GM21526 (cell line): ENCODE measurements around the gene TBL1XR1.

ENCODE experiments used
- ATAC-seq: cut with Tn5 transposase; IDR thresholded peaks from one replicate; pipeline ENCODE4 v1.9.1; 2021; ENCODE audit warnings: moderate library complexity; ENCODE audit not compliant: unreplicated experiment, low FRiP score

TBL1XR1 gene

DNA sequence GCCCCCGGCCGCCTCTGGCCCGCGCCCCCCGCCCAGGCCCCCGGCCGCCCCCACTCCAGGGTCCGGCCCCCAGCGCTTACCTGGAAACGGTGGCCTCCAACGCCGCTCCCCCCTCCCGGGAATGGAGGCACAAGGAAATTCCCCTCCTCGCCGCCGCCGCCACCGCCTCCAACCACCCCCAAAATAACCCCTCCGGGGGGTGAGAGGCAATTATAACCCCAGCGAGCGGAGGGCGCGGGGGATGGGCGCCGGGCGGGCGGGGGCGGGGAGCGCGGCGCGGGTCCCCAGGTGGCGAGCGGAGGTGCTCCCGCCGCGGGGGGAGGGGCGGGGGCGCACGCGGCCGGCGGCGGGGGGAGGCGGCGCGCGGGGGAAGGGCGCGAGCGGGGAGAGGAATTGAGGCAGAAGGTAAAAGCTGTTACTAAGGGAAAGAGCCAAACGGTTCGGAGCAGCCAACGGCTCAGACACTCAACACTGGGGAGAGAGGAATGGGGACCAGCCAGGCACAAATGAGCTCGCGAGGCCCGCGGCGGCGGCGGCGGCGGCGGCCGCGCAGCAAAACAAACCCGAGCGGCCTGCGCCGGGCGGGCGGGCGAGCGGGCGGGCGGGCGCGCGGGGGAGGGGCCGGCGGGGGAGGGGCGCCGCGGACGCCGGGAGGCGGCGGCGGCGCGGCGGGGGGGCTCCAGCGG lies at the start of gene TBL1XR1:
Gene TBL1XR1 (minus strand): TSS at position 442 of the 686 bp plus-strand sequence. CDS start 132,505 bp downstream, outside the sequence.
- ATAC-seq: peak; percentile 46

DNA sequence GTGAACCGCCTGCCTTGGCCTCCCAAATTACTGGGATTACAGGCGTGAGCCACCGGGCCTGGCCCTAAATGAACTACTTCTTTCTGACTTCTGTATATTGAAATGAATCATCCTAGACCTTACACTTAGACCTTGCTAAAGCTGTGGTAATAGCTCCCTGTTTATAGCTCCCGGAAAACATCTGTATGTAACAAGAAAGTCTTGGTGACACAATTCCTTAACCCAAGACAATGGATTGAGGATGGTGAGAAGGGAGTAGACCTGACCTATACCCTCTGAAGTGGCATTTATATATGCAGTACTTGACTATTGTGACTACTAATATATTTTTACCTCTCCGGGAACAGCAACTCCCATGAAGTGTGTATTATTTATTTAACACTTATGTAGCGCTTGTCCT lies 48.0 kb upstream of the TBL1XR1 start:
- no peak for ATAC-seq

DNA sequence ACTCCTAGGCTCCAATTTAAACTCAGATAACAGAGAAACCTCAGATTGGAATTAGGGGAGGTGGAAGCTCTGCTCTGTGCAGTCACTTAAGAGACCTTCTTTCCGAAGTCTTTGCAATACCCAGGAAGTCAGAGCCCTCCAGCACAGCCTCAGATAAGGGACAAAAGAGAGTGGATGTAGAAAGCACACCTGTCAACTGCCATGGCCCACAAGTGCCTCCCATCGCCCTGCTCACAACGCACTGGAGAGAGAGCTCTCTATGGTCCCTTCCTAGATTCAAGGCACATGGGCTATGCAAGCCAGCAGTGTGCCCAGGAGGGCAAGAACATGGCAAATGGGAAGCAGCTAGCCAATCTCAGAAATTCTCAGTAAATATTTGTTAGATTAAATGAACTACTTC lies 47.3 kb upstream of the TBL1XR1 start:
- ATAC-seq: no peak

DNA sequence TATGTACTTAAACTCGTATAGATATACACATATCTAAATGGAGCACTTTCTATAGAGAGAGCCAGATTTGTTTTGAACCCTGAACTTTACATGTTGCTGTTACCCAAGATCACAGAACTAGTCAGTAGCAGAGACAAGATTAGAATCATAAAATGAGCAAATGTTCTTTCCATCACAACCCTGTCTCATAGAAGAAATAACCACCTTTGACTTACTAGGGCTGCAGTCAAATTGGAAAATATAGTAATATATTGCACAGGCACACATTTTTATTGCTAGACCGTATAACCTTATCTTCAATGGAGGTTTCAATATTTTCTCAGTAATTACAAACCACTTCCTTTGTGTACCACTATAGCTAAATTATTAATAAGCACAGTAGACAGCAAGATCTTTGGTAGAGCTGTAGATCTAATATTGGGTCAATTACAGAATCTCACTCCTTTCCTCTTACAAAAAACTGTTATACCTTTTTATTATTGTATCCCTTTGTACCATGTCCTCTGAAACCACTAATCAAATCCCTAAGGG lies 41.5 kb upstream of the TBL1XR1 start:
- ATAC-seq: no peak

DNA sequence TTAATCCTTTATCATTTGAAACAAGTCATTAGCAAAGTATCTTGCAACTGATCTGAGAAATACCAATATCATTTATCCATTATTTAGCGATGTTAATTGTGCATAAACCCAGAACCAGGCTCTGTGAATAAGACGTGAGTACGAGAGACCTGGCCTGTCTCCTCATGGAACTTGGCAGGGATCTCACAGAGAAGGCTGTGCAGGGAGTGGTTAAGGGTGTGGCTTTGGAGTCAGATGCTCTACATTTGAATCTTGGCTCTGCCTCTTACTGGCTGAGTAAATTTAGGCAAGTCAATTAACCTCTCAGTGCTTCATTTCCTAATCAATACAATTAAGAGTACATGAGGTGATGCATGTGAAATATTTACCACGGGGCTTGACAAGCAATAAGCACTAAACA lies 39.9 kb upstream of the TBL1XR1 start:
- no peak for ATAC-seq

DNA sequence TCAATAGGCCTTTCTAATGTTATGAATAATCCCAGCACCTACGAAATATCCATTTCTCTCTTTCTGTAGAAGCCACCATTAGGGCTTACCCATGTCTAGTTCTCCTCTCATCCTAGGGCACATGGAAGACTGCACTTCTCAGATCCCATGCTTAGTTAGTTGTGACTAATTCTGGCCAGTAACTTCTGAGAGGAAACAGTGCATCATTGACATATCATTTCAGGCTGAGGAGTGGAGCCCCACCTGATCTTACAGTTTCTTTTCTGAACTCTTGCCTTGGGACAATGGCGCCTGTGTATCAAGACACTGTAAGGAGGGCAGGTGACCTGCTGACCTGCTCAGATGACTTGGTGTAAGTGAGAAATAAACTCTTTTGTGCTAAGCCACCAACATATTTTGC lies 39.4 kb upstream of the TBL1XR1 start:
- no peak for ATAC-seq

DNA sequence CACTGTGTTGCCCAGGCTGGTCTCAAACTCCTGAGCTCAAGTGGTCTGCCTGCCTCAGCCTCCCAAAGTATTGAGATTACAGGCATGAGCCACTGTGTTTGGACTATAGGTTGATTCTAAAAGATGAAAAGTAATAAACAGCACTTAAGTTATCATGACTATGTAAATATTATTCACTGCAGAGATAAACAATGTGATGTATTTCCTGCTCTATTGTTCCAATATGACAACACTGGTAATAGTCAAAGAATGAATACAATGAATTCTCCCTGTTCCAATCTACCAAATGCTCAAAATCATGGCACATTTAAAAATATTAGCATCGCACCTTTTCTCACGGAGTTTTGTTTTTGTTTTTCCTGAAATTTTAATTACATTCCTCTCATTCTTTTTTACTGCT lies 36.8 kb upstream of the TBL1XR1 start:
- ATAC-seq: no peak

DNA sequence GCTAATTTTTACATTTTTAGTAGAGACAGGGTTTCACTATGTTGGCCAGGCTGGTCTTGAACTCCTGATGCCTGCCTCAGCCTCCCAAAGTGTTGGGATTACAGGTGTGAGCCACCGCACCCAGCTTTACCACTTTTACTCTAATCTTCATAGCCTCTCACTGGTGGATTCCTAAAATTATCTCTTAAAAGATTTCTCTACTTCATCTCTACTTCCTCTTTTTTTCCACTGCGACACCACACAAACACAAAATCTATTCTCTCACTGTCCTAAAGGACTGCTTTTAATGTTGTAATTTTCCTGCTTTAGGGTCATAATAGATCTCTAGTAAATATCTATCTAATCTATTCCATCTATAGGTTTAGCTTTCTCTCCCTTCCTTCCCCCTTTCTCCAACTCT lies 34.0 kb upstream of the TBL1XR1 start:
- ATAC-seq: no peak

DNA sequence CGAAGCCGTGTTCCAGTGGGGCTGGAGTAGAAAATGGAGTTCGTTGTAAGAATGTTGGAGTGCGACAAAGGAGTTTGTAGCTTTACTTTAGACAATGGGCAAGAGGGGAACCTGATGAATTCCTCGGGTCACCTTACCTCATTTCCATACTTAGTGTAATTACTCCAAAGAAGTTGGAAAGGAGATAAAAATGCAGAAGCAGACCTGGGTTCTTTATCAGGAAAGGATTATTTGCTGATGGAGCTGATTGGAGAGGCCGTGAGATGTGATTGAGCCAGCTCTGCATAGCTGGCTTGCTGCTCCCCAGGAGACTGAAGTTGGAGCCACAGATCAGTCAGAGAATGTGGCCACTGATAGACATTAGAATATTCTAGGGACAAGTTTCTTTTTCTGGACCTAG lies 33.4 kb upstream of the TBL1XR1 start:
- no peak for ATAC-seq

DNA sequence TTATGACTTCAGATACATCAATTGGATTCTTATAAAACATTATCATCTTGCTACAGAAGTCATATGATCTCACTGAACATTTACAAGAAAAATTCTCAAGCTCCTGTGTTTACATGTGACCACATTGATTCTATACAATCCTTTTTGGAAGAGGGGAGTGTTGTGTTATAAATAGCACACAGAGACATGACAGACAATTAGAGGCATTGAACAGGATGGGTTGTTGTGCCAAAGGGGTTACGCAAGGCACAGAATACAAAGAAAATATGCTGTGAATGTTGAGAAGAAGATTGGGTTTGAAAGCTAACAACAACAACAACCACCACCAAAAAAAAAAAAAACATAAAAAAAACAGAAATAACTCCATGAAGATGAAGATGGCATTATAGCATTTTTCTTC lies 32.5 kb upstream of the TBL1XR1 start:
- no peak for ATAC-seq

DNA sequence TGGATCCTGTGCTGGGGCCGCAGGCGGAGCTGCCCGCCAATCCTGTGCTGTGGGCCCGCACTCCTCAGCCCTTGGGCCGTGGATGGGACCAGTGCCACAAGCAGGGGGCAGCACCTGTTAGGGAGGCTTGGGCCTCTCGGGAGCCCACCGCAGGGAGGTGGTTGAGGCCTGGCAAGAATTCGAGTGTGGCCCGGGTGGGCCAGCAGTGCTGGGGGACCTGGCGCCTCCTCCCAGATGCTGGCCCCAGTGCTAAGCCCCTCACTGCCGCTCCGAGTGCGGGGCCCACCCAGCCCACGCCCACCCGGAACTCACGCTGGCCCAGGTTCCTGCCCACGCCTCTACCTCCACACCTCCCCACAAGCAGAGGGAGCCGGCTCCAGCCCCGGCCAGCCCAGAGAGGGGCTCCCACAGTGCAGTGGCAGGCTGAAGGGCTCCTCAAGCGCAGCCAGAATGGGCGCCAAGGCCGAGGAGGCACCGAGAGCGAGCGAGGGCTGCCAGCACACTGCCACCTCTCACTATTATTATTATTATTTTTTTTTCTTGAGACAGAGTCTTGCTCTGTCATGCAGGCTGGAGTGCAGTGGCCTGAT lies 31.4 kb upstream of the TBL1XR1 start:
- no peak for ATAC-seq

DNA sequence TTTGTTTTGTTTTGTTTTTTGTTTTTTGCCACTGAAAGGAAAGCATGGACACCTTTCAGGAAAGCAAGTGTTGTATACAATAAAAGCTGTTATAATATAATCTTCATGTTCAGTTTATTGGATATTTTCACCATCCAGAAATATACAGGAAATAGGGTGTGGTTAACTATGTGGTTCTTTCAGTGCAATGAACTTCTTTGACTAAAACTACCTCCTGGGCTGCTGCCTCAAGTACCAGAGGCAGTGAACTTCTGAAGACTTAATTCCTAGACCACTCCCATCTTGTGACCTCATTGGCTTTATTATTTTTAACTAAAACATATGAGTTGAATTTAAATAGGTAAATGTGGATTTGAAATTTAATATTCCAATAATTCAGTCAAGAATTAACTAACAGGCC lies 27.1 kb upstream of the TBL1XR1 start:
- no peak for ATAC-seq

DNA sequence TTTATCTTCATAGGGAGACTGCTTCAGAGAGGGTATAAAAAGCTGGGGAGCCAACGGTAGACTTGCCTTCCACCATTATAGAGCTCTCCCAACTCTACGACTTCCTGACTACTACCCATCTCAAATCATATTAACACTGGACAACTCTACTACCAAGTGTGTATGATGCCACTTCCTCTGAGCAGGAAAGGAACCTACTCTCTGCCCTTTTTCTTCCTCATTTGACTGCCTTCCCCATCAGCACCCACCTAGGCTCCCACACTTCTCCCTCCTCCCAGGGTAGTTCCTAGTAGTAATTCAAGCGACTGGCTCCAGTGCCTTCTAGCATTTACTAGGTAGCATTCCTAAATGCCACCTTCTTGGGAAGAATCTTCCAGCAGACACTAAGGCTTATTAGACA lies 24.5 kb upstream of the TBL1XR1 start:
- no peak for ATAC-seq

DNA sequence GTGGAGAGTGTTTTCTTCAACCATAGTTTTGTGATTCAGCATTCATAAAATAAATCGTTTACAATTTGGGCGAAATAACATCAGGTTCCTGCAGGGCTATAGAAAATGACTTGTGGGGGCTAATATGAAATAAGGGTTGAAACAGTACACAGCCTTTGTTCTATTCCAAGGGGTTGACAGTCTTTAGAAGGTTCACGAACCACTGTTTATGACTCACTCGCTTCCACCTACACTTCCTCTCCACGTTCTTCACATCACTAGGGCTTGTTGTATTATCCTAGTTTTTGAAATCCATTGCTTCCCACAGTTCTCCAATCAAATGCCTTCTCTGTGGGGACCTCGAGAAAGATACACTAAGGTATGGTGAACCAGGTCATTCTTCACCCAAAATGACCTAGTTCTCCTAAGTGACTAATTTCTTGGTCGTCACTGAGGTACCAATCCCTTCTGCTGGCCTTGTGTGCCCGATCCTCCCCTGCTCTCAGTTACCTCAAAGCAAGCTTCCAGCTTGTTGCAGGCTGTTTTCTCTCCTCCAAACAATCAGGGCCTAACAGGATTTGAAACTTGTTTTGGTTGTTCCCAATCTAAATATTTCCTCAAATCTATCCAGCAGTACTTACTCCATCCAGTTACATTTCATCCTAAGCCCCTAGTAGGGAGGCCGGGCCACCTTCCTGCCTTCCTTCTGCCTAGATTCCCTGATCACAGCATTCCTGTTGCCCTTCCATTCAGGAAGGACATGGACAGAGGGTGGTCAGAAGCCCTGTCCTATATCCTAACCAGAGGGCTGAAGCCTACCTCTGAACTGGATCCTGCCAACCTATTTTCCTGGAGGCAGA lies 23.1 kb upstream of the TBL1XR1 start:
- no peak for ATAC-seq

DNA sequence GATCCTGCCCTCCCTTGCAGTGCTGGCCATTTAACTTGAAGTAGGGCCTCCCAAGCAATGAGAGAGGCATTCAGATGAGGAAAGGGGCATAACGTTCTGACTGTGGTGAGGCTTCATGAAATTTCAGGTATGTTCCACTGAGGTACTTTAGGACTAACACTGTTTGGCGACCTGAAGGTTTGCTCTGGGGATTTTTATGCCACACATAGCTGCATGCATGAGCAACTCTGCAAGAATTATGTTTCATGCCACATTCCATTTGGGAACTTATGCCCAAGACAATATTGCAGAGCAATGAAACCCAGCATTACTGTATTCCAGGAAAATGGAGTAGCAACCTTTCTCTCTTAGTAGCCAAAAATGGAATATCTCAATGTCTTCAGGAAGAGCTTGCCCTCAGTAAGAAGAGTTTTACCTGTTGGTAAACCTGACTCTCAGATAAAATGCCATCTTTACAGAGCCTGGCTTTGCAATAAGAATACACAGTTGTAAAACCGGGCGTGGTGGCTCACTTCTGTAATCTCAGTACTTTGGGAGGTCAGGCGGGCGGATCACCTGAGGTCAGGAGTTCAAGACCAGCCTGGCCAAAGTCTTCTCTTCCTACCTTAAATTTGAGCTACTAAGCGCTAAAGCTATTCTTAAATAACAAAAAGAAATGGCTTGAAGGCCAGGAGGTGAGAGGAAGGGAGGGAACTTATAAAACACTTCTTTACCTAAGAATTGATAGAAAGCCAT lies 16.7 kb upstream of the TBL1XR1 start:
- ATAC-seq: no peak

DNA sequence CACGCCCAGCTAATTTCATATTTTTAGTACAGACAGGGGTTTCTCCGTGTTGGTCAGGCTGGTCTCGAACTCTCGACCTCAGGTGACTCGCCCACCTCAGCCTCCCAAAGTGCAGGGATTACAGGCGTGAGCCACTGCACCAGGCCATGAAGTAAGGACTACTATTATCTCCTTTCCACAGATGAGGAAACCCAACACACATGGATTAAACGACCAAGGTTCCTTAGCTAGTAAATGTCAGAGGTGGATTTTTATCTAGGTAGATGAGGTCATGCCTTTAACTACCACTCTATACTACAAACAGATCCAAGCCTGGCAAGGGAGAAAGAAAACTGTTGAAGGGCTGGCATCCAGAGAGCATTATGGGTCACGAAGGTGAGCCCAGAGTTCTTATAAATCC lies 15.5 kb upstream of the TBL1XR1 start:
- ATAC-seq: no peak

DNA sequence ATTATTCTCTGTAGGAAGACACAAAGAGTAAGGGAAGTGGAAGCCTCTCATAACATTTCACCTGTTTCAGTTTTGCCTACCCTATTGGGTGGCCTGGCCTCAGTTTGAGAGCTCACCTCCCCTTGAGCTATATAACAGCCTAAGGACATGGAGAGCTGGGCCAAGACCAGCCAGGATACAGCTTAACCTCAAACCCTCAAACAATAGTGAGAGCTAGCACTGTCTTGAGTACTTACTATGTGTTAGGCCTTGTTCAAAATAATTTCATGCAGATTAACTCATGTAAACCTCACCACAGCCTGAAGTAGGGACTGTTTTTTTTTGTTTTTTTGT lies 15.0 kb upstream of the TBL1XR1 start:
- ATAC-seq: peak; percentile 44

DNA sequence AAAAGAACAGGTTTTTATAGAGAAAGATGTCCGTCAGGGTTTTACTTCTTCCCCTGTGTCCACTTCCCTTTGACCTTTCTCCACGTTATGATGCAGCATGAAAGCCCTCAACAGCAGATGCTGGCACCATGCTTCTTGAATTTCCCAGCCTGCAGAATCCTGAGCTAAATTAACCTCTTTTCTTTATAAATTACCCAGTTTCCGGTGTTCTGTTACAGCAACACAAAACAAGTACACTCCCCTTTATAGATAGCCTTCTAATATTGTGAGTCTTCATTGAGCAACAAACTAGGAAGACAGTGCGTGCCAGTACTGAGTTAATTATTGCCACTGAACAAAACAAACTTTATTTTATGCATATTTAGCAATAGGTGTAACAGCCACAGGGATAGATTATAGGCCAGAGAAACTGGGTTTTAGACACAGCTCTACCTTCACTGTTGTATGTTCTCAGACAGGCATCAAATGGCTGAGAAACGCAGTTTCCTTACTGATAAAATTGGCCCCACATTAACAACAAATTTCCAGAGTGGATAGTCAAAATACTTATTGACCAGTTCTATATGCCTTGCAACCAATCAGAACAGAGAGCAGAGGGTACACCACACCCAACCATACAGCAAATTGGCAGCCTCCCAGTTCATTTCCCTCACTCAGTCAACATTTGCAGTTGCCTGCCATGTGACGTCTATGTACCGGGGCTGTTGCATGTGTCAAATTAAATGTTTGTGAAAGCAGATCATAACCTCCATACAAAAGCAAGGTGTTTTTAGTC lies 14.4 kb upstream of the TBL1XR1 start:
- ATAC-seq: peak; percentile 25

DNA sequence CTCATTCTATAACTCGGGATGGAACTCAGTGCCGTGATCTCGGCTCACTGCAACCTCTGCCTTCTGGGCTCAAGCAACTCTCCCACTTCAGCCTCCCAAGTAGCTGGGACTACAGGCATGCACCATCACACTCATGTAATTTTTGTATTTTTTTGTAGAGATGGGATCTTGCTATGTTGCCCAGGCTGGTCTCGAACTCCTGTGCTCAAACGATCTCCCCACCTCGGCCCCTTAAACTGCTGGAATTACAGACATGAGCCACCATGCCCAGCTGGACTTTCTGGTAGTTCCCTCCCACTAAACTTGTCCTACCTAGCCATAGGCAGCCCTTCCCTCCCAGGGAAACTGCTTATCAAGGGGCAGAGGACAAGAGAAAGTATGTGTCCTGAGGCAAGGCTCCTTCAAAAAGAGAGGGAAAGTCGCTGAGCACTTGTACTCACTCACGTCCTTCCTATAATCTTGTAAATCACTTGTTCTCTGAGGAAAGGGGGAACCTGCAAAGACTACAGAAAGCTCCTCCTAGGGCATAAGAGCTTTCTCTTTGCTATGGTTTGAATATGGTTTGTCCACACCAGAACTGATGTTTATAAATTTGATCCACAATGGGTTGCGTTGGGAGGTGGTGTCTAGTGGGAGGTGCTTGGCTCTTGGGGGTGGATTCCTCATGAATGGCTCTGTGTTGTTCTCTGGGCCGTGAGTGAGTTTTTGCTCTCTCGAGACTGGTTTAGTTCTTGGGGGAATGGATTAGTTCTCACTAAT lies 13.6 kb upstream of the TBL1XR1 start:
- no peak for ATAC-seq
